ENCODE data around the gene CC2D2B.
A peak's percentile ranks its signal among the peaks of the same experiment; 100 is the strongest.
"Not testable (repeated sequence)": the region's sequence is repeated elsewhere in the genome, so short reads cannot be mapped to it uniquely, and the experiment has no call there.

The CC2D2B gene, protein sequence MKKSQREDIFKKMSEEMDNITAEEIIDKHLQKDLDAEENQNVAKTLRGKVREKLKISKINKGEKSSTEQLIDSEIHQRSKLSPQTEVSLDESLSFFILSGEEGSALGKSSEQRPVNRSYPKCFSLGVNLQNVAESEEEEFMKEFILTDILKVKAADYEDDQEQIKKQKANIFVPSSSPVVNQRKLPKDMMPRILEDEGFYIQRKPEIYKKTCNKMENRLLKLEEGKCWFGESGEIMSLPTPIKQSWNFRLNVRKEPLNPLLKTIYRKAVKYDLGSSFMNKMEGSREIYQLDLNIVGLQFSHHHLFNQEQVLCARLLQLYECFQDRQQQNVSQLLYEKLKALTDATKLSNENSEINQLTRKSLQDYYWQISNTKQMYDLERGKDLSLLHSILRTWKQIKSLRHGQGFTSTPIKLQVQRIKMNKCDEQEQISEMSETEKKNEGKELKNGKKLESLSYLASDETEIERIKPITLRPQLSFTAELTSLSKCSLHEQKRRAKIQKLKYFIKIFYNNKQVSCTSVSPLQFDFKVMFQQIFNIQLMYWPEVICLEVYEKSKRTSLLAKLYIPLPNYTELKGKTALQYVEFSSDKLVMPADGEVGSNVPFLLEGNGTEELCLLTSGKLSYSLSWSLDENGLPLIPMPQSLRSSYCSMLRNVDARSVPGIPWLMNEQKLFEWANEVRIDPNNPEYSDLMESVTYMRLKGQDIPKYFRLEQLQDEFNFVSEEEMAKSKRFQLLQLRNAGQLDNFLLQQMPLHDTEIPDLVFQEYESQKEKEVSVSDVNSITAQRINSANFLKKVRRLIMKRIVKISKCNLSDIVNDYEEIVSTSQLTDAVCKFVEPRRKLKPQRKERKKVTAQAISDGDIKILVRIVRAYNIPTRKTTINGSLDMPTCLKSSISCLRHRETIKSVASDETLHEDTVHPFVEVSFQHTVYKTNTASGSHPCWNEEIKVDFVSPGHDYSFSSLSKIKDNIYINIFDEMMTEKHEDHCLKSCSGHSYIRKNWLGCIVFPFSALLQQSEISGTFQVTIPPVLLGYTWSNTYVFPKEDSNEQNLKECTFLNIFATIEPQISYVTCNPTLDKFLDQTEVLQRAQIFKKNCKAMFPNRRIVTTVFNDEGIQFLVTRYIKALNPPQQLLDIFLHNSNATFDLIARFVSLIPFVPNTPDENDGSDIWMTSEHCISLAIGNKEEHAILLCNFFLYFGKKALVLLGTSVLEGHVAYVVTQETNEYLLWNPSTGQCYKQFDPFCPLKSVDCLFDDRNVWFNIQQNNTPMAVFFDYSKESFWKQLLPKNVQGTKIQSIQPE (N-terminal part only)

GRCh38 chr10:95907456-95908253, at the start of gene CC2D2B:
Gene CC2D2B (plus strand): TSS chr10:95907975. CDS start chr10:95911324, 3,349 bp downstream.
- DNase-seq, result peak; percentile 88

DNA sequence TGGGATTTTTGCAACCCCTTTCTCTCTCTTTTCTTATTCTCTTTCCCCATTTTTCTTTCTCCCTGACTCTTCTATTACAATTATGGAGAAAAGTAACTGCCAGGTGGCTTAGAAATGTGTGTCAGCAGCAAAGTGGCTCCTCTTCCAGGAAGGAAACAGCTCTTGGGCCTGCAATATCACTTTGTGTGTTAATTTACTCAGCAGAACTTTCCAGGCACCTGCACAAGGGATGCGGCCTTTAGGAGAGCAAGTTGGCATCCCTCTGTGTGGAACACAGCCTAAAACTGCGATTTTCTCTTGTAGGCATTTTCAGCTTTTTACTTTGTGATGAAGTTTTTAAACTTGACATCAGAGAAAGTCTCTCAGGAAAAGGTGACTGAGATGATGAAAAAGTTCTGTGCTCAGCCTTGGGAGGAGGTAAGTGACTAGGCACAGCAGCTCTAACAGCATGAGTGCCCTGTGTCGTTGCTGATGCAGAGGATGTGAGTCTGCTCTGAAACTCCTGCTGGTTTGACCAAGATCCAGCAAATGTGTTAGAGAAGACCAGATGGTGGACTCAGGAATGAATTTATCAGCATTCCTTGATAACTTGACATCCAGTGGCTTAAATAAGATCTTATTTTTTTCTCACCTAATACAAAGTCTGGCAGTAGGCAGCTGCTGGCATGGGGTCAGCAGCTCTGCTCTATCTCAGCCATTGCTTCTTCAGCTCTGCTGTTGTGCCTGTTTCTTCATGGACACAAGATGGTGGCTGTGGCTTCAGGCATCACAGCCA, 47.4 kb upstream of the CC2D2B start:
- no peak for DNase-seq

DNA sequence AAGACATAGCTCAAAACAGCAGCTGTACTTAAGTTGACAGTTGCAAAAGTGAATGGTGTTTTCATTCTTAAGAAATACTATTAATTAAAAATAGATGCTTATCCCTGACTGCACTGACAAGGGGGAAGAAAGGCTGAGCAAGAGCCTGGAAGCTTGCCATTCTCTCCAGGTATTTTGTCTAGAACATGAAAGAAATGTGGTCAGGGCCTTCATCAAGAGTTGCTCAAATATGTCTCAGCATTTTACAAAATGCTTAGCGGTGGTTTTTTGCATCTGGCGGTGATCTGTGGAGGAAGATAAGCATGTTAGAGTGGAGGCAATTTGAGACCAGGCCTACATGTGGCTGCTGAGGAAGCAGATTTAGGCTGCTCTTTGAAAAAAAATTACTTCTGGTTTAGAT, 46.4 kb upstream of the CC2D2B start:
- DNase-seq, result no peak

DNA sequence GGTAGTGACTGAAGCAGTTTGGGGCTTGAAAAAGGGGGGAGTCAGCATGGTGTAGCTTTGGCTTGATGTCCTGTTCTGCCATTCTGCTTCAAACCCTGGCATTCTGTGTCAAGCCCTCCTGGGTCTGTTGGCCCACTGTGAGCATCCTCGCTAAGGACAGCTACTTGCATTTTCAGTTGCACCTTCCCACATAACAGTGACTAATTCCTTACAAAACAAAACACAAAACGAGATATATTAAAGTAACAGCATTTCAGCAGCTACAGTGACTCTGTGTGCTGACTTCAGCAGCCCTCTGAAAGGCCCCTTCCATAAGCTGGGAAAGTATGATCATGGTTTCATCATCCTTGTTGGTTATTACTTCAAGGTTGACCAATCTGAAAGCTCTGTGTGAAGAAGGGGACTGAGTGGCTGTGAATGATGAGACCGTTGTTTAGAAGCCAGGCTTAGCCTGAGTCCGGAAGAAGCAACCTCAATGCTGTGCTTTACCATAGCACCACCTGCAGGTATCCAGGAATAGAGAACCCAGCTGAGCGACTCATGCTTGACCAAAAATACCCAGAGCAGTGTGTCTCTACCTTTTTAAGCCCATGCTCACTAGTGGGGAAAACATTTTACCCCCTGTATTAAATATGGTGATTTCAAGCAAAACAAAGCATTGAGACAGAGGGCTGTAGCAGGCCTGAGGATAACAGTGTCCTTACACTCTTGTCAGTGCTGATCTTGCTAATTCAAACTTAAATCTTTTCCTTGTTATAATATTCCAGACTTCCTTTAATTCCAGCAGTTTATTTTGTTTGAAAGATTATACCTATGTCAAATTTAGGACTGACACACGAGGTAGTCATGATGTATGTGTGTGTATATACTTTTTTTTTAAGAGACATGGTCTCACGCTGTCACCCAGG, 42.6 kb upstream of the CC2D2B start:
- DNase-seq, result peak; percentile 43

GRCh38 chr10:95865814-95866466, 41.8 kb upstream of the CC2D2B start:
- no peak for DNase-seq

DNA sequence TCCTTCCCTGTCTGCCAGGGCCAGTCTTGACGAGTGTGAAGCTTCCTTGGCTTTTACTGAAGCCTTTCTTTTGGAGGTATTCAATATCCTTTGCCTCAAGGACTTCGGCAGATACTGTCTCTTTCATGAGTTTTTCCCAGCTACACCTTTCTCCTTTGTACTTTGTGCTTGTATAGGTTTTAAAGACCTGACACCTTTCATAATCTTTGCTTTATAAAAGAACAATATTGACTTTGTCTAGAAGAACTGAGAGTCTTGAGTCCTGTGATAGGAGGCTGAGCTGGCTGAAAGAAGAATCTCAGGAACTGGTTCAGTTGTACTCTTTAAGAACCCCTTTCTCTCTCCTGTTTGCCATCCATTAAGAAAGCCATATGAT, 41.3 kb upstream of the CC2D2B start:
- DNase-seq, result no peak

DNA sequence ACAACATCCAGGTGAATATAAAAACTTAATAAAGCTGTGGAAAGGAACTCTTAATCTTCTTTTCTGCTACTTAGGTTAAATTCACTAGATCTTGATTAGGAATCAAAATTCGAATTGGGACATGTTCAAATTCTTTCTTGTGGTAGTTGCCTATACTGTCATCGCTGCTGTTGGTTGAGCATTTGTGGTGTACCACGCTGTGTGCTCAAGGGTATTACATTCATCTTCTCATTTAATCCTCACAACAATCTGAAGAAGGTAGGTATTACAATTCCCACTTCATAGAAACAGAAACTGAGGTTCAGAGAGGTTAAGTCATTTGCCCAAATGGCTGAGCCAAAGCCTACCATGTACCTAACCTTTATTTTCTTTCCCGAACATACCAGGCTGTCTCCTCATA, 39.9 kb upstream of the CC2D2B start:
- DNase-seq, result no peak

DNA sequence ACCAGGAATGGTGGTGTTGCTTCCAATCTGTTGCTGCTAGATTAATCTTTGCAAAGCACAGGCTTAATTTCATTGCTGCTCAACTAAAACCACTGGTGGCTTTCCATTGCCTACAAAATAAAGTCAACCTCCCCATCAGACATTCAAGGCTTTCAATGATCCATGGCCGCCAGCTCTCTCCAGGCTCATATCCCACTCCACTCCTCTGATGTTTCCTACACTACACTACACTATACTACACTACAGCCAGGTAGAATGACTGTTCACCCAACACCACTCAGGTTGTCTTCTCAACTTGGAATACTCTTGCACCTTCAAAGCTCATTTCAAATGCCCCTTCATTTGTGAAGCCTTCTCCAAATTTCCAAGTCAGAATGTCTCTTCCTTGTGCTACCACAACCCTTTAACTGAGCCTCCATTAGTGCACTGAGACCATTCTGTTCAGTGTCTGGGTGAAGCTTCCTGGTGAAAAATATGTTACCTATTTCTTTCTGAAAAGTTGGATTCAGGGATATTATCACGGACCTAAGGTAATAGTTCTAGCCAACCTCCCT, 35.5 kb upstream of the CC2D2B start:
- no peak for DNase-seq

- no peak for DNase-seq
These were observed 34.6 kb upstream of the CC2D2B start for GRCh38 chr10:95873139-95873538.

DNA sequence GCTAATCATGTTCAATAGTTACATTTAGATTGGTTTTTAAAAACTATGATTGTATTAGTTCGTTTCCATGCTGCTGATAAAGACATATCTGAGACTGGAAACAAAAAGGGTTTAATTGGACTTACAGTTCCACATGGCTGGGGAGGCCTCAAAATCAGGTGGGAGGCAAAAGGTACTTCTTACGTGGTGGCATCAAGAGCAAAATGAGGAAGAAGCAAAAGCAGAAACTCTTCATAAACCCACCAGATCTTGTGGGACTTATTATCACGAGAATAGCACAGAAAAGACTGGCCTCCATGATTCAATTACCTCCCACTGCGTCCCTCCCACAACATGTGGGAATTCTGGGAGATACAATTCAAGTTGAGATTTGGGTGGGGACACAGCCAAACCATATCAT, 34.1 kb upstream of the CC2D2B start:
- DNase-seq, result no peak

DNA sequence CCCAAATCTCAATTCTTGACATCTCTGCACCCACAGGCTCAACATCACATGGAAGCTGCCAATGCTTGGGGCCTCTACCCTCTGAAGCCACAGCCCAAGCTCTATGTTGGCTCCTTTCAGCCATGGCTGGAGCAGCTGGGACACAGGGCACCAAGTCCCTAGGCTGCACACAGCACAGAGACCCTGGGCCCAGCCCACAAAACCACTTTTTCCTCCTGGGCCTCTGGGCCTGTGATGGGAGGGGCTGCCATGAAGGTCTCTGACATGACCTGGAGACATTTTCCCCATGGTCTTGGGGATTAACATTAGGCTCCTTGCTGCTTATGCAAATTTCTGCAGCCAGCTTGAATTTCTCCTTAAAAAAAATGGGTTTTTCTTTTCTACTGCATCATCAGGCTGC, 33.0 kb upstream of the CC2D2B start:
- not testable (repeated sequence) for DNase-seq

- DNase-seq, result no peak
These were observed 31.0 kb upstream of the CC2D2B start for GRCh38 chr10:95876756-95877155.

DNA sequence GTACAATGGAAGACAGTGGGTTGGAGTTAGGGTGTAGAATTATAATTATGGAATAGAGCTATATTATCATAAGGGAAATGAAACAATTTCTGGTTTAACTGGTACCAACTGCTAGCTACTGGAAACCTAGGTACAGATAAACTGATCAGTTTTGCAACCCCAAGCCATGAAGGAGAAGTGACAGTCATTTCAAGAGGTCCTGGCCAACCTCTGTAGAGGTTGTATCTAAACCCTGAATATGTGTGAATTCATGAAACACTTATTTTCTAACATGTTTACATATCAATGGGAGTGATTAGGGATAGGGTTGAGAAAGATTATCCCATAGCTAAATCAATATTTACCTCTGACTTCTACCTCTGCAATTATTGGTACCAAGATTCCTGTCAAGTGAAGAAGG, 29.9 kb upstream of the CC2D2B start:
- DNase-seq, result no peak

GRCh38 chr10:95880704-95881103, 27.1 kb upstream of the CC2D2B start:
- no peak for DNase-seq

DNA sequence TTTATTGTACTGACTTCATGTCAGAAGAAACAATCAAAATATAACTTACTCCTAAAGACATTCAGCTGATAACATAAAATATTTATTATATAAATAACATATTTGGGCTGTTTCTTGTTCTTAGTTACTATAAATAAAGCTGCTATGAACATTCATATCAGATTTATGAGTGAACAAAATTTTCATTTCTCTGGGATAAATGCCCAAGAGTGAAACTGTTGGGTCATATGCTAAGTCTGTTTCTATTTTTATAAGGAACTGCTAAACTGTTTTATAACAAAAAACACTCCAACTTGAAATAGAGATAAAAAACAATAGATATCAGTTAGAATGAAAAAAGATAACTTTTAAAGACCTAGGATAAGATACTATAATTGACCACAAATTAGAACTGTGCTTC, 26.5 kb upstream of the CC2D2B start:
- no peak for DNase-seq

DNA sequence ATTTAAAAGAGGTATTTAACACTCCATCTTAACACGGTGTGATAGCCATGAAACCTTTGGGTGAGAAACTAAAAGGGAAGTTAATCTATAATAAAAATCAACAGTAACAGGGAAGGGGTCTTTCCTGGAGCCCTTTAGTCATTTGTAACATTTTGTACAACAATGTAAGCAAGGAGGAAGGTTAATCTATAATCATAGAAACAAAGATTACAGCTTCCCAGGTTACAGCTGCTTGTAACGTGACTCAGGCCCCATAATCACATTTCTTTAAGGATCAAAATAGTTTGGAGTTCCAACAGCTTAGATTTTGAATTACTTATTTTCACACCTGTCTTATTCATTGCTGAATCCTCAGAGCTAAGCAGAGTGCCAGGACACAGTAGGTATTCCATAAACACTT, 17.9 kb upstream of the CC2D2B start:
- no peak for DNase-seq

- DNase-seq, result no peak
These were observed 11.5 kb upstream of the CC2D2B start for GRCh38 chr10:95896071-95896850.

DNA sequence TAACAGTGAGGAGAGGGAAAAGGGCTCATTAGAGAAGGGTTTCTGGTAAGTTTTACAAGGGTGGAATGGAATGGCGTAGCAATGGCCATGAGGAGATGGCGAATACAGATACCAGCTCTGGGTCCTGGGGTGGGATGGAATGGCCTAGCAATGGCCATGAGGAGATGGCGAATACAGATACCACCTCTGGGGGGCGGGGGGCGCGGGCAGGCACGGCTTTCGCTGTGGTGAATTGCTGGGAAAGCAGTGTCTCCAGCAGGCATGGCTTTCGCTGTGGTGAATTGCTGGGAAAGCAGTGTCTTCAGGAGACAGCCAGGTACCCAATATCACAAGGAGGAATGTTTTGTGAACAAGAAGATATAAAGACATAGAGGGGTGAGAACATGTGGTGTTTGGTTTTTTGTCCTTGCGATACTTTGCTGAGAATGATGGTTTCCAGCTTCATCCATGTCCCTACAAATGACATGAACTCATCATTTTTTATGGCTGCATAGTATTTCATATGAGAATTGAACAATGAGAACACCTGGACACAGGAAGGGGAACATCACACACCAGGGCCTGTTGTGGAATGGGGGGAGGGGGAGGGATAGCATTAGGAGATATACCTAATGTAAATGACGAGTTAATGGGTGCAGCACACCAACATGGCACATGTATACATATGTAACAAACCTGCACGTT, 1.7 kb upstream of the CC2D2B start:
- DNase-seq, result not testable (repeated sequence)
